Measurements from ENCODE around the gene NPAS3. TPM values are rescaled to one million over a fixed set of nuclear protein-coding genes. Genes with fewer than 3 reads are reported as not detected.

NPAS3 gene
- total and polyA plus RNA-seq, 4 donors = 0.07 to 0.09 (median 0.08) TPM; not detected in 1

DNA sequence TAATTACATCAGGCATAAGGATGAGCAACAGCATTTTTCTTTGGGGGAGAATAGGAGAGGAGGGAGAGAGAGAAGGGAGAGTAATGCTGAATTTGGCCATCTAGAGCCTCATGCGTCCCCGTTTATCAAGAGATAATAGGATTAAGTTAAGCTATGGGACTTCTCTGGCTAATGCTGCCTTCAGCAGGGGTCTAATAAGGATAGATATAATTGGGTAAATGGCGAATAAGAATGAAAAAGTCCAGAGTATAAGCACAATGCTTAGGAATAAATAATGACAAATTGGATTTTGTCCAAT, 542.2 kb downstream of the NPAS3 start:
- Histone ChIP-seq H3K4me1 (ENCODE audit: control insufficient read depth in 4 of 4, insufficient read depth in 4 of 4, low read length in 3 of 4) (no peaks in the 10 kb centered on the region), H3K9ac (ENCODE audit: low read depth in 1 of 2, low read length in 2 of 2) (no peak overlapping the region), H3K9me3 (ENCODE audit: control insufficient read depth in 4 of 4, low read length in 3 of 4) (no peaks in the 10 kb centered on the region), H3K4me3 (ENCODE audit: low read depth in 1 of 3, low read length in 3 of 3) (no peak overlapping the region), H3K36me3 (ENCODE audit: control insufficient read depth in 4 of 4, insufficient read depth in 3 of 4, low read depth in 1 of 4, low read length in 3 of 4) (no peaks in the 10 kb centered on the region), H3K27ac (ENCODE audit: low read depth in 1 of 2, low read length in 2 of 2) (no peak overlapping the region), H3K27me3 (ENCODE audit: control insufficient read depth in 4 of 4, insufficient read depth in 4 of 4, low read length in 3 of 4) (peaks cover 0 to 11% (median 0%) of the 10 kb centered on the region in 4 donors)
- no peak for TF ChIP-seq TAF1 (conservative IDR thresholded peaks at IDR 0.05)
- no peak for TF ChIP-seq GABPA (IDR thresholded peaks at IDR 0.05 in 1 of 2, conservative IDR thresholded peaks at IDR 0.05 in 1 of 2)
- no peak for TF ChIP-seq FOXA2 (IDR thresholded peaks at IDR 0.05)
- no peak for TF ChIP-seq RAD21 (IDR thresholded peaks at IDR 0.05)
- WGBS = 58% methylated on average over 3 of the region's 3 CpGs
- DNase-seq (ENCODE audit: low spot score) = no peak

DNA sequence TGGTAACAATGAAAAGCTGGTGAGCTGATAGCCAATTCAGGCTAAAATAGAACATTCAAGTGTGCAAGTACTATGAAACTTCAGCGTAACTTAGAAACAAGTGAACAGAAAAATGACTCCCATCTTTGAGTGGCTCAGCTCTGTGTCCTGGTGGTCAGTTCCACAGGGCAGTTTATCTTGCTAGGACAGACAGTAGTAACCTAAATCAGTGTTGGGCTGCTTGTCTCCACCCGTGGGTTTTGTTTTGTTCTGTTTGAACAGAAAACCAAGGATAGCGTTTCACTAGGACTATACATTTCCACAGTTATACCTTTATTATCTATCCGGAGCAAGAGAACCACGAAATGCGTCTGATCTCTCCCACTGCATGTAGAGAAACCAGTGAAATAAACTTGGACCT, 544.4 kb downstream of the NPAS3 start:
- Histone ChIP-seq H3K27me3 (ENCODE audit: control insufficient read depth in 4 of 4, insufficient read depth in 4 of 4, low read length in 3 of 4) (peaks cover 0 to 8% (median 0%) of the 10 kb centered on the region in 4 donors), H3K4me3 (ENCODE audit: low read depth in 1 of 3, low read length in 3 of 3) (no peak overlapping the region), H3K4me1 (ENCODE audit: control insufficient read depth in 4 of 4, insufficient read depth in 4 of 4, low read length in 3 of 4) (no peaks in the 10 kb centered on the region), H3K36me3 (ENCODE audit: control insufficient read depth in 4 of 4, insufficient read depth in 3 of 4, low read depth in 1 of 4, low read length in 3 of 4) (no peaks in the 10 kb centered on the region), H3K9me3 (ENCODE audit: control insufficient read depth in 4 of 4, low read length in 3 of 4) (no peaks in the 10 kb centered on the region), H3K27ac (ENCODE audit: low read depth in 1 of 2, low read length in 2 of 2) (no peak overlapping the region), H3K9ac (ENCODE audit: low read depth in 1 of 2, low read length in 2 of 2) (no peak overlapping the region)
- DNase-seq (ENCODE audit: low spot score) = no peak
- TF ChIP-seq FOXA1 (IDR thresholded peaks at IDR 0.05) (no peak), EGR1 (IDR thresholded peaks at IDR 0.05; ENCODE audit: low read depth in 2 of 2) (no peak), RAD21 (IDR thresholded peaks at IDR 0.05) (no peak), HNF4A (conservative IDR thresholded peaks at IDR 0.05) (no peak)
- TF ChIP-seq, protein P1, sequence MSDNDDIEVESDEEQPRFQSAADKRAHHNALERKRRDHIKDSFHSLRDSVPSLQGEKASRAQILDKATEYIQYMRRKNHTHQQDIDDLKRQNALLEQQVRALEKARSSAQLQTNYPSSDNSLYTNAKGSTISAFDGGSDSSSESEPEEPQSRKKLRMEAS (IDR thresholded peaks at IDR 0.05) = no peak
- TF ChIP-seq, protein P2, sequence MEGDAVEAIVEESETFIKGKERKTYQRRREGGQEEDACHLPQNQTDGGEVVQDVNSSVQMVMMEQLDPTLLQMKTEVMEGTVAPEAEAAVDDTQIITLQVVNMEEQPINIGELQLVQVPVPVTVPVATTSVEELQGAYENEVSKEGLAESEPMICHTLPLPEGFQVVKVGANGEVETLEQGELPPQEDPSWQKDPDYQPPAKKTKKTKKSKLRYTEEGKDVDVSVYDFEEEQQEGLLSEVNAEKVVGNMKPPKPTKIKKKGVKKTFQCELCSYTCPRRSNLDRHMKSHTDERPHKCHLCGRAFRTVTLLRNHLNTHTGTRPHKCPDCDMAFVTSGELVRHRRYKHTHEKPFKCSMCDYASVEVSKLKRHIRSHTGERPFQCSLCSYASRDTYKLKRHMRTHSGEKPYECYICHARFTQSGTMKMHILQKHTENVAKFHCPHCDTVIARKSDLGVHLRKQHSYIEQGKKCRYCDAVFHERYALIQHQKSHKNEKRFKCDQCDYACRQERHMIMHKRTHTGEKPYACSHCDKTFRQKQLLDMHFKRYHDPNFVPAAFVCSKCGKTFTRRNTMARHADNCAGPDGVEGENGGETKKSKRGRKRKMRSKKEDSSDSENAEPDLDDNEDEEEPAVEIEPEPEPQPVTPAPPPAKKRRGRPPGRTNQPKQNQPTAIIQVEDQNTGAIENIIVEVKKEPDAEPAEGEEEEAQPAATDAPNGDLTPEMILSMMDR (IDR thresholded peaks at IDR 0.05; ENCODE audit: low read depth, low read length, missing input control) = no peak
- 82% methylated on average over 6 of the region's 6 CpGs for WGBS

DNA sequence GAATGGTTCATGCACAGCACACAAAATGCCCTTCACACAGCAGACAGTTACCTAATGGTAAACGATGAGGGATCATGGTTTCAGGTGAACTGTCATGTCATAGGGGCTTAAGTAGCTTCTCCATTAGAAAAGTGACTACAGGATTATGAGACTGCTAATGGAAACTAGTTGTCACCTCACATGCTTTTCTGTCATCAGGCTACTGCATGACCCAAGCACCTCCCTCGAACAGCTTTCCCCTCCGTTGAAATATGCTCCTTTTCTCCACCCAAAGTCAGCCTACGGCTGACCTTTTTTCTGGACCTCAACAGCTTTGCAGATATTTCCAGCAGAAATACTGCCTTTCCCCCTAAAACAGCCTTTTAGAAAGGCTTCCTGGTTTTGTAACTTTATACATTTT, 544.9 kb downstream of the NPAS3 start:
- TF ChIP-seq SP1 (IDR thresholded peaks at IDR 0.05) (no peak), HNF4G (IDR thresholded peaks at IDR 0.05) (no peak), EGR1 (IDR thresholded peaks at IDR 0.05; ENCODE audit: low read depth in 2 of 2) (no peak), HNF4A (conservative IDR thresholded peaks at IDR 0.05) (no peak), YY1 (IDR thresholded peaks at IDR 0.05) (no peak), RXRA (IDR thresholded peaks at IDR 0.05) (no peak), FOXA1 (IDR thresholded peaks at IDR 0.05) (no peak), JUND (IDR thresholded peaks at IDR 0.05) (no peak), TAF1 (conservative IDR thresholded peaks at IDR 0.05) (no peak), GABPA (IDR thresholded peaks at IDR 0.05 in 1 of 2, conservative IDR thresholded peaks at IDR 0.05 in 1 of 2) (no peak)
- TF ChIP-seq, protein P3, sequence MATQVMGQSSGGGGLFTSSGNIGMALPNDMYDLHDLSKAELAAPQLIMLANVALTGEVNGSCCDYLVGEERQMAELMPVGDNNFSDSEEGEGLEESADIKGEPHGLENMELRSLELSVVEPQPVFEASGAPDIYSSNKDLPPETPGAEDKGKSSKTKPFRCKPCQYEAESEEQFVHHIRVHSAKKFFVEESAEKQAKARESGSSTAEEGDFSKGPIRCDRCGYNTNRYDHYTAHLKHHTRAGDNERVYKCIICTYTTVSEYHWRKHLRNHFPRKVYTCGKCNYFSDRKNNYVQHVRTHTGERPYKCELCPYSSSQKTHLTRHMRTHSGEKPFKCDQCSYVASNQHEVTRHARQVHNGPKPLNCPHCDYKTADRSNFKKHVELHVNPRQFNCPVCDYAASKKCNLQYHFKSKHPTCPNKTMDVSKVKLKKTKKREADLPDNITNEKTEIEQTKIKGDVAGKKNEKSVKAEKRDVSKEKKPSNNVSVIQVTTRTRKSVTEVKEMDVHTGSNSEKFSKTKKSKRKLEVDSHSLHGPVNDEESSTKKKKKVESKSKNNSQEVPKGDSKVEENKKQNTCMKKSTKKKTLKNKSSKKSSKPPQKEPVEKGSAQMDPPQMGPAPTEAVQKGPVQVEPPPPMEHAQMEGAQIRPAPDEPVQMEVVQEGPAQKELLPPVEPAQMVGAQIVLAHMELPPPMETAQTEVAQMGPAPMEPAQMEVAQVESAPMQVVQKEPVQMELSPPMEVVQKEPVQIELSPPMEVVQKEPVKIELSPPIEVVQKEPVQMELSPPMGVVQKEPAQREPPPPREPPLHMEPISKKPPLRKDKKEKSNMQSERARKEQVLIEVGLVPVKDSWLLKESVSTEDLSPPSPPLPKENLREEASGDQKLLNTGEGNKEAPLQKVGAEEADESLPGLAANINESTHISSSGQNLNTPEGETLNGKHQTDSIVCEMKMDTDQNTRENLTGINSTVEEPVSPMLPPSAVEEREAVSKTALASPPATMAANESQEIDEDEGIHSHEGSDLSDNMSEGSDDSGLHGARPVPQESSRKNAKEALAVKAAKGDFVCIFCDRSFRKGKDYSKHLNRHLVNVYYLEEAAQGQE (IDR thresholded peaks at IDR 0.05) = no peak
- TF ChIP-seq, protein P1 (IDR thresholded peaks at IDR 0.05) = no peak
- TF ChIP-seq, protein P4, sequence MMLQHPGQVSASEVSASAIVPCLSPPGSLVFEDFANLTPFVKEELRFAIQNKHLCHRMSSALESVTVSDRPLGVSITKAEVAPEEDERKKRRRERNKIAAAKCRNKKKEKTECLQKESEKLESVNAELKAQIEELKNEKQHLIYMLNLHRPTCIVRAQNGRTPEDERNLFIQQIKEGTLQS (IDR thresholded peaks at IDR 0.05) = no peak
- Histone ChIP-seq H3K27ac (ENCODE audit: low read depth in 1 of 2, low read length in 2 of 2) (no peak overlapping the region), H3K9ac (ENCODE audit: low read depth in 1 of 2, low read length in 2 of 2) (no peak overlapping the region), H3K4me1 (ENCODE audit: control insufficient read depth in 4 of 4, insufficient read depth in 4 of 4, low read length in 3 of 4) (no peaks in the 10 kb centered on the region), H3K27me3 (ENCODE audit: control insufficient read depth in 4 of 4, insufficient read depth in 4 of 4, low read length in 3 of 4) (peaks cover 0 to 8% (median 0%) of the 10 kb centered on the region in 4 donors), H3K9me3 (ENCODE audit: control insufficient read depth in 4 of 4, low read length in 3 of 4) (no peaks in the 10 kb centered on the region), H3K4me3 (ENCODE audit: low read depth in 1 of 3, low read length in 3 of 3) (no peak overlapping the region), H3K36me3 (ENCODE audit: control insufficient read depth in 4 of 4, insufficient read depth in 3 of 4, low read depth in 1 of 4, low read length in 3 of 4) (no peaks in the 10 kb centered on the region)
- WGBS = 64% methylated on average over 4 of the region's 4 CpGs
- no peak for DNase-seq (ENCODE audit: low spot score)

Measured in liver (tissue), 9 donors.